Esophagus (tissue), 2 donors: Measurements from ENCODE around the gene MYO1A. TPM values are rescaled to one million over a fixed set of nuclear protein-coding genes. Genes with fewer than 3 reads are reported as not detected.

ENCODE experiments used
- H3K27ac ChIP-seq, 2 donors: one replicate each; pipeline ENCODE4 v1.5.1; 2013; ENCODE audit warnings: low read depth in 2 of 2, mild to moderate bottlenecking in 2 of 2, inconsistent platforms in 1 of 2, low read length in 1 of 2, moderate library complexity in 1 of 2
- H3K27me3 ChIP-seq, 2 donors: one replicate each; pipeline ENCODE4 v1.6.1; 2013; ENCODE audit warnings: low read length in 2 of 2, control low read depth in 1 of 2, mild to moderate bottlenecking in 1 of 2; ENCODE audit not compliant: insufficient read depth in 2 of 2, control insufficient read depth in 1 of 2
- H3K36me3 ChIP-seq, 2 donors: one replicate each; pipeline ENCODE4 v1.6.1; 2013; ENCODE audit warnings: low read length in 1 of 2; ENCODE audit not compliant: control insufficient read depth in 2 of 2, insufficient read depth in 2 of 2
- H3K4me1 ChIP-seq, 2 donors: one replicate each; pipeline ENCODE4 v1.6.1; 2013; ENCODE audit warnings: low read length in 1 of 2; ENCODE audit not compliant: control insufficient read depth in 2 of 2, insufficient read depth in 2 of 2
- H3K4me3 ChIP-seq, 2 donors: one replicate each; pipeline ENCODE4 v1.5.1; 2013; ENCODE audit warnings: low read length in 2 of 2, mild to moderate bottlenecking in 2 of 2, low read depth in 1 of 2, moderate library complexity in 1 of 2
- H3K9me3 ChIP-seq, 2 donors: one replicate each; pipeline ENCODE4 v1.6.1; 2013; ENCODE audit warnings: mild to moderate bottlenecking in 2 of 2, low read depth in 1 of 2, low read length in 1 of 2, moderate library complexity in 1 of 2; ENCODE audit not compliant: control insufficient read depth in 2 of 2, insufficient read depth in 1 of 2
- WGBS, 2 donors: extraction: QIAGEN DNeasy Blood & Tissue Kit; methylation state at CpG; one replicate each; pipeline ENCODE4 v1.1.7; 2013; 5-methylcytosine and 5-hydroxymethylcytosine counted together
- polyA plus RNA-seq, 2 donors: library from polyadenylated mRNA; stranded (reverse); fragments of 200-250 nt; gene quantifications; one replicate each; pipeline ENCODE4 v1.2.3, GENCODE V29; 2013
- donor health status: healthy with polysubstance abuse.
- donor health status: Bipolar disorder and iron deficiency.

The MYO1A gene
- polyA plus RNA-seq, 2 donors: 0.12 to 0.31 TPM

GRCh38 chr12:56998981-56999380, 50.9 kb downstream of the MYO1A start:
- Histone ChIP-seq H3K27me3 (no peaks in the 10 kb centered on the region), H3K27ac (no peak overlapping the region), H3K4me3 (no peak overlapping the region), H3K4me1 (no peaks in the 10 kb centered on the region), H3K9me3 (no peaks in the 10 kb centered on the region), H3K36me3 (peaks cover 15 to 21% of the 10 kb centered on the region in 2 donors)
- 56 to 60% methylated on average over 4 of the region's 4 CpGs for WGBS, 2 donors

- no peak overlapping the region for H3K4me3 ChIP-seq
- H3K27me3 ChIP-seq: no peaks in the 10 kb centered on the region
- H3K27ac ChIP-seq: no peak overlapping the region
- H3K4me1 ChIP-seq: no peaks in the 10 kb centered on the region
- 91 to 92% methylated on average over 6 of the region's 6 CpGs for WGBS, 2 donors
- H3K36me3 ChIP-seq: peaks cover 10 to 14% of the 10 kb centered on the region in 2 donors
- no peaks in the 10 kb centered on the region for H3K9me3 ChIP-seq
These were observed 51.6 kb downstream of the MYO1A start for GRCh38 chr12:56998316-56998715.

- Histone ChIP-seq H3K27ac (no peak overlapping the region), H3K9me3 (no peaks in the 10 kb centered on the region), H3K36me3 (peaks cover 0 to 7% of the 10 kb centered on the region in 2 donors), H3K4me3 (no peak overlapping the region), H3K27me3 (no peaks in the 10 kb centered on the region), H3K4me1 (no peaks in the 10 kb centered on the region)
- 75 to 81% methylated on average over 12 of the region's 12 CpGs for WGBS, 2 donors
These were observed 53.0 kb downstream of the MYO1A start for GRCh38 chr12:56996793-56997545.

GRCh38 chr12:56995930-56996496, 53.9 kb downstream of the MYO1A start:
- H3K9me3 ChIP-seq: no peaks in the 10 kb centered on the region
- no peak overlapping the region for H3K27ac ChIP-seq
- no peaks in the 10 kb centered on the region for H3K27me3 ChIP-seq
- 95 to 98% methylated on average over 11 of the region's 11 CpGs for WGBS, 2 donors
- H3K4me1 ChIP-seq: peaks cover 0 to 6% of the 10 kb centered on the region in 2 donors
- H3K4me3 ChIP-seq: no peak overlapping the region
- peaks cover 0 to 7% of the 10 kb centered on the region in 2 donors for H3K36me3 ChIP-seq

- Histone ChIP-seq H3K4me1 (peaks cover 0 to 7% of the 10 kb centered on the region in 2 donors), H3K4me3 (no peak overlapping the region), H3K36me3 (peaks cover 0 to 7% of the 10 kb centered on the region in 2 donors), H3K27me3 (no peaks in the 10 kb centered on the region), H3K27ac (no peak overlapping the region), H3K9me3 (no peaks in the 10 kb centered on the region)
- WGBS, 2 donors: 93 to 95% methylated on average over 25 to 26 of the region's 26 CpGs
These were observed 54.6 kb downstream of the MYO1A start for GRCh38 chr12:56995201-56995929.

- H3K36me3 ChIP-seq: peaks cover 0 to 7% of the 10 kb centered on the region in 2 donors
- H3K27me3 ChIP-seq: no peaks in the 10 kb centered on the region
- WGBS, 2 donors: 75 to 76% methylated on average over 10 of the region's 10 CpGs
- peaks cover 0 to 7% of the 10 kb centered on the region in 2 donors for H3K4me1 ChIP-seq
- no peak overlapping the region for H3K4me3 ChIP-seq
- H3K27ac ChIP-seq: no peak overlapping the region
- H3K9me3 ChIP-seq: no peaks in the 10 kb centered on the region
These were observed 55.6 kb downstream of the MYO1A start for GRCh38 chr12:56994231-56994746.

- no peak overlapping the region for H3K4me3 ChIP-seq
- no peaks in the 10 kb centered on the region for H3K27me3 ChIP-seq
- peaks cover 2 to 7% of the 10 kb centered on the region in 2 donors for H3K36me3 ChIP-seq
- no peak overlapping the region for H3K27ac ChIP-seq
- H3K9me3 ChIP-seq: no peaks in the 10 kb centered on the region
- H3K4me1 ChIP-seq: peaks cover 0 to 7% of the 10 kb centered on the region in 2 donors
- 63 to 71% methylated on average over 9 to 10 of the region's 10 CpGs for WGBS, 2 donors
These were observed 56.6 kb downstream of the MYO1A start for GRCh38 chr12:56993346-56993745.

GRCh38 chr12:56991319-56992246, 58.3 kb downstream of the MYO1A start:
- no peak overlapping the region for H3K4me3 ChIP-seq
- no peaks in the 10 kb centered on the region for H3K27me3 ChIP-seq
- peaks cover 0 to 12% of the 10 kb centered on the region in 2 donors for H3K4me1 ChIP-seq
- H3K9me3 ChIP-seq: no peaks in the 10 kb centered on the region
- peaks cover 2 to 5% of the 10 kb centered on the region in 2 donors for H3K36me3 ChIP-seq
- WGBS, 2 donors: 61 to 66% methylated on average over 8 of the region's 8 CpGs
- H3K27ac ChIP-seq: peak overlapping the region; percentile 11 to 56
